ENCODE measurements around the gene LYPD6B.

DNA sequence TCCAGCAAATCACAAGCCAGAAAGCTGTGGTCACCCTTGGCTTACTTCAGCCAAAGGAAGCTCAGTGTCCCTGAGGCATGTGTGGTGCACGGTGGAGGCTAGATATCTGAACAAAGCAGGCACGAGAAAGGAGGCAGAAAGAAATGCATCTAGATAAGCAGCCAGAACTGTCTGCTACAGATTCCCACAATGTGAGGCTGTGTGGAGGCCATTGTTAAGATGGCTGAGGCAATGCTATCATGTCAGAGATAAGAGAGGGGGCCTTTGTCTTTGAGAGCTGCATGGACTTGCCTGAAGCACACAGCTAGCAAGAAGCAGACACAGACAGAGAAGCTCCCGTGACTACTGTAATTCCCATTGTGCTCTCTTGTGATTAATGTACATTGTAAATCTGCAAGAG is 181.4 kb downstream of the LYPD6B start:
- TF ChIP-seq, protein P1, sequence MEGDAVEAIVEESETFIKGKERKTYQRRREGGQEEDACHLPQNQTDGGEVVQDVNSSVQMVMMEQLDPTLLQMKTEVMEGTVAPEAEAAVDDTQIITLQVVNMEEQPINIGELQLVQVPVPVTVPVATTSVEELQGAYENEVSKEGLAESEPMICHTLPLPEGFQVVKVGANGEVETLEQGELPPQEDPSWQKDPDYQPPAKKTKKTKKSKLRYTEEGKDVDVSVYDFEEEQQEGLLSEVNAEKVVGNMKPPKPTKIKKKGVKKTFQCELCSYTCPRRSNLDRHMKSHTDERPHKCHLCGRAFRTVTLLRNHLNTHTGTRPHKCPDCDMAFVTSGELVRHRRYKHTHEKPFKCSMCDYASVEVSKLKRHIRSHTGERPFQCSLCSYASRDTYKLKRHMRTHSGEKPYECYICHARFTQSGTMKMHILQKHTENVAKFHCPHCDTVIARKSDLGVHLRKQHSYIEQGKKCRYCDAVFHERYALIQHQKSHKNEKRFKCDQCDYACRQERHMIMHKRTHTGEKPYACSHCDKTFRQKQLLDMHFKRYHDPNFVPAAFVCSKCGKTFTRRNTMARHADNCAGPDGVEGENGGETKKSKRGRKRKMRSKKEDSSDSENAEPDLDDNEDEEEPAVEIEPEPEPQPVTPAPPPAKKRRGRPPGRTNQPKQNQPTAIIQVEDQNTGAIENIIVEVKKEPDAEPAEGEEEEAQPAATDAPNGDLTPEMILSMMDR (conservative IDR thresholded peaks at IDR 0.05; ENCODE audit: low read depth in 2 of 2): no peak
- TF ChIP-seq EZH2 (IDR thresholded peaks at IDR 0.05; ENCODE audit: low read depth, unreplicated experiment): no peak
- TF ChIP-seq POLR2AphosphoS5 (IDR thresholded peaks at IDR 0.05; ENCODE audit: low read depth): no peak
- TF ChIP-seq JUNB (IDR thresholded peaks at IDR 0.05; ENCODE audit: unreplicated experiment): no peak
- TF ChIP-seq CREB1 (CRISPR knock-in tag; IDR thresholded peaks at IDR 0.05; ENCODE audit: low read depth): no peak
- TF ChIP-seq EZH2phosphoT487 (IDR thresholded peaks at IDR 0.05; ENCODE audit: unreplicated experiment): no peak
- TF ChIP-seq, protein P2, sequence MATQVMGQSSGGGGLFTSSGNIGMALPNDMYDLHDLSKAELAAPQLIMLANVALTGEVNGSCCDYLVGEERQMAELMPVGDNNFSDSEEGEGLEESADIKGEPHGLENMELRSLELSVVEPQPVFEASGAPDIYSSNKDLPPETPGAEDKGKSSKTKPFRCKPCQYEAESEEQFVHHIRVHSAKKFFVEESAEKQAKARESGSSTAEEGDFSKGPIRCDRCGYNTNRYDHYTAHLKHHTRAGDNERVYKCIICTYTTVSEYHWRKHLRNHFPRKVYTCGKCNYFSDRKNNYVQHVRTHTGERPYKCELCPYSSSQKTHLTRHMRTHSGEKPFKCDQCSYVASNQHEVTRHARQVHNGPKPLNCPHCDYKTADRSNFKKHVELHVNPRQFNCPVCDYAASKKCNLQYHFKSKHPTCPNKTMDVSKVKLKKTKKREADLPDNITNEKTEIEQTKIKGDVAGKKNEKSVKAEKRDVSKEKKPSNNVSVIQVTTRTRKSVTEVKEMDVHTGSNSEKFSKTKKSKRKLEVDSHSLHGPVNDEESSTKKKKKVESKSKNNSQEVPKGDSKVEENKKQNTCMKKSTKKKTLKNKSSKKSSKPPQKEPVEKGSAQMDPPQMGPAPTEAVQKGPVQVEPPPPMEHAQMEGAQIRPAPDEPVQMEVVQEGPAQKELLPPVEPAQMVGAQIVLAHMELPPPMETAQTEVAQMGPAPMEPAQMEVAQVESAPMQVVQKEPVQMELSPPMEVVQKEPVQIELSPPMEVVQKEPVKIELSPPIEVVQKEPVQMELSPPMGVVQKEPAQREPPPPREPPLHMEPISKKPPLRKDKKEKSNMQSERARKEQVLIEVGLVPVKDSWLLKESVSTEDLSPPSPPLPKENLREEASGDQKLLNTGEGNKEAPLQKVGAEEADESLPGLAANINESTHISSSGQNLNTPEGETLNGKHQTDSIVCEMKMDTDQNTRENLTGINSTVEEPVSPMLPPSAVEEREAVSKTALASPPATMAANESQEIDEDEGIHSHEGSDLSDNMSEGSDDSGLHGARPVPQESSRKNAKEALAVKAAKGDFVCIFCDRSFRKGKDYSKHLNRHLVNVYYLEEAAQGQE (IDR thresholded peaks at IDR 0.05; ENCODE audit: unreplicated experiment): no peak
- TF ChIP-seq ZNF331 (CRISPR knock-in tag; IDR thresholded peaks at IDR 0.05; ENCODE audit: low read depth): no peak
- no peak for TF ChIP-seq ZNF114 (CRISPR knock-in tag; IDR thresholded peaks at IDR 0.05)
- no peak for TF ChIP-seq ZNF462 (CRISPR knock-in tag; IDR thresholded peaks at IDR 0.05)
